K562 (cell line): ENCODE data around the gene ELF1. TPM values are rescaled to one million over a fixed set of nuclear protein-coding genes. Genes with fewer than 3 reads are reported as not detected.
A peak's percentile ranks its signal among the peaks of the same experiment; 100 is the strongest.

Experiments used
- ATAC-seq: fragments of 200-7000 bp; cut with Tn5 transposase; 3 replicates; pipeline ENCODE4 v1.9.1; 2020; ENCODE audit warnings: moderate library complexity
- BruUV-seq: library from RNA; stranded (reverse); fragments of 400-500 nt; replicated peaks from 2 replicates; lab custom pipeline; 2021; lab: Mats Ljungman, UMichigan
- CTCF ChIA-PET: fragments of 300-600 bp; formaldehyde crosslinking; extraction: SDS; loops from one replicate; lab custom pipeline; 2021; ENCODE audit warnings: low intra/inter-chr PET ratio; lab: Yijun Ruan, JAX
- POLR2A ChIA-PET: fragments of 300-600, 350-650 bp; sonication (Branson Sonifier 250); formaldehyde crosslinking; extraction: SDS; loops from one replicate; lab custom pipeline; 2021; ENCODE audit warnings: antibody characterized with exemption, inconsistent platforms; lab: Yijun Ruan, JAX
- DNase-seq, 4 experiments: peaks; one replicate each; pipeline versions ENCODE4 v3.0.0 to v3.0.0-alpha.2; 2011 to 2018; ENCODE audit warnings: low spot score in 3 of 4, mixed read lengths in 3 of 4; ENCODE audit errors: extremely low read depth in 1 of 4
- FAIRE-seq: peaks from 2 replicates; lab custom pipeline; 2011; peaks lifted over from hg19 to GRCh38; lab: Jason Lieb, UNC
- H2AFZ ChIP-seq: 2 replicates; pipeline ENCODE4 v1.6.0; 2011; ENCODE audit warnings: low read depth, low read length, control low read depth, inconsistent platforms
- H3K27ac ChIP-seq: fragments of 200-600 bp; 3 replicates; pipeline ENCODE4 v1.8.0; 2011; ENCODE audit warnings: low read depth, mild to moderate bottlenecking, control low read depth, inconsistent platforms, low read length, moderate library complexity, mixed read lengths; ENCODE audit errors: extremely low read depth
- H3K27me3 ChIP-seq, 2 experiments: fragments of 300-600 bp in 1 of 2; 2 replicates in 1 of 2; 3 replicates in 1 of 2; pipeline versions ENCODE4 v1.6.0 to v1.8.0; 2011; ENCODE audit warnings: inconsistent platforms in 2 of 2, low read length in 2 of 2, mild to moderate bottlenecking in 1 of 2, mixed read lengths in 1 of 2, moderate library complexity in 1 of 2; ENCODE audit not compliant: control insufficient read depth in 2 of 2, insufficient read depth in 2 of 2
- H3K36me3 ChIP-seq: fragments of 300-600 bp; 3 replicates; pipeline ENCODE4 v1.8.0; 2011; ENCODE audit warnings: mild to moderate bottlenecking, low read length, inconsistent platforms; ENCODE audit not compliant: control insufficient read depth, insufficient read depth
- H3K4me1 ChIP-seq, 2 experiments: fragments of 200-600 bp in 1 of 2; replicated peaks in 1 of 2; 2 replicates in 1 of 2; 3 replicates in 1 of 2; pipeline versions ENCODE4 v1.5.1 to v1.8.0; 2011; ENCODE audit warnings: inconsistent platforms in 2 of 2, low read length in 2 of 2, mild to moderate bottlenecking in 1 of 2, mixed read lengths in 1 of 2, moderate library complexity in 1 of 2; ENCODE audit not compliant: control insufficient read depth in 2 of 2, insufficient read depth in 2 of 2
- H3K4me2 ChIP-seq: 2 replicates; pipeline ENCODE4 v1.6.1; 2011; ENCODE audit warnings: low read length, control low read depth, inconsistent platforms, mixed read lengths; ENCODE audit not compliant: insufficient read depth
- H3K4me3 ChIP-seq: fragments of 200-600 bp; sonication (generic), shearing (Covaris generic); 2 replicates; pipeline ENCODE4 v1.5.1; 2016; ENCODE audit warnings: control low read depth, inconsistent platforms
- H3K79me2 ChIP-seq: fragments of 200-600 bp; 3 replicates; pipeline ENCODE4 v1.8.0; 2011; ENCODE audit warnings: low read length, inconsistent platforms; ENCODE audit not compliant: control insufficient read depth, insufficient read depth
- H3K9ac ChIP-seq, 2 experiments: 2 replicates each; pipeline versions ENCODE4 v1.6.0 to v1.6.1; 2011; ENCODE audit warnings: low read depth in 2 of 2, low read length in 2 of 2, control low read depth in 1 of 2, inconsistent platforms in 1 of 2, mild to moderate bottlenecking in 1 of 2, mixed read lengths in 1 of 2; ENCODE audit not compliant: insufficient read depth in 1 of 2
- H3K9me1 ChIP-seq: one replicate; pipeline ENCODE4 v1.6.0; 2011; ENCODE audit warnings: inconsistent platforms, mild to moderate bottlenecking, low read length, moderate library complexity; ENCODE audit not compliant: control insufficient read depth, insufficient read depth
- H3K9me3 ChIP-seq: replicated peaks from 2 replicates; pipeline ENCODE4 v1.5.1; 2011; ENCODE audit warnings: low read depth, low read length, inconsistent platforms; ENCODE audit not compliant: control insufficient read depth, insufficient read depth
- H4K20me1 ChIP-seq: replicated peaks from 2 replicates; pipeline ENCODE4 v1.6.1; 2011; ENCODE audit warnings: low read length, inconsistent platforms, mixed read lengths; ENCODE audit not compliant: control insufficient read depth, insufficient read depth
- ARHGAP35 ChIP-seq: fragments of 450-650 bp; IDR thresholded peaks from 2 replicates; pipeline ENCODE4 v1.6.1; 2018; ENCODE audit not compliant: partially characterized antibody
- PHTF2 ChIP-seq: fragments of 250-450 bp; sonication (Bioruptor Pico); IDR thresholded peaks from 2 replicates; pipeline ENCODE4 v1.5.0; 2021; ENCODE audit warnings: mild to moderate bottlenecking
- TAF7 ChIP-seq: fragments of 450-650 bp; IDR thresholded peaks from 2 replicates; pipeline ENCODE4 v1.6.1; 2016; ENCODE audit warnings: missing genetic modification characterization, missing compliant biosample characterization
- TSC22D4 ChIP-seq: fragments of 450-650 bp; IDR thresholded peaks from 2 replicates; pipeline ENCODE4 v1.6.1; 2016; ENCODE audit warnings: missing genetic modification characterization, missing biosample characterization, control low read depth
- WGBS: fragments of 100-300 bp; shearing (Covaris generic); methylation state at CpG from one replicate; pipeline ENCODE4 v1.1.6; 2016; ENCODE audit warnings: low coverage, mixed read lengths; ENCODE audit not compliant: insufficient coverage; ENCODE audit errors: missing lambda C conversion rate; 5-methylcytosine and 5-hydroxymethylcytosine counted together
- in situ Hi-C: fragments of 300-500 bp; cut with MboI; formaldehyde crosslinking; loops from 4 replicates; pipeline ENCODE4 v1.15.0; 2018; ENCODE audit warnings: inconsistent platforms, mixed read lengths
- intact Hi-C: fragments of 100-400 bp; cut with micrococcal nuclease; formaldehyde crosslinking; loops from 2 replicates; pipeline ENCODE4 v1.14.2; 2022
- polyA plus RNA-seq, 8 experiments: library from polyadenylated mRNA; depleted of rRNA in 4 of 8; stranded (reverse) in 5 of 8; unstranded in 3 of 8; fragments of >200 nt; fragmentation: Nextera tagmentation in 2 of 8; fragmentation: Illumina TruSeq in 1 of 8; extraction: Ambion mirVana in 2 of 8; extraction: Trizol in 1 of 8; gene quantifications; 2 replicates each; pipeline versions ENCODE4 v1.2.1 to v1.2.3, GENCODE V29; 2011 to 2014; ENCODE audit warnings: inconsistent platforms in 1 of 8, missing spikeins in 1 of 8
- total RNA-seq, 7 experiments: library from RNA; depleted of rRNA in 6 of 7; stranded (reverse); fragments of >200 nt in 6 of 7; fragmentation: Illumina TruSeq in 2 of 7; extraction: Trizol in 2 of 7; gene quantifications; 2 replicates each; pipeline versions ENCODE4 v1.2.1 to v1.2.3, GENCODE V29; 2011 to 2021; ENCODE audit warnings: low replicate concordance in 1 of 7
- TF ChIP-seq, protein P1 (sequence below): fragments of 450-650 bp; IDR thresholded peaks from 2 replicates; pipeline ENCODE4 v1.6.1; 2016; ENCODE audit warnings: antibody characterized with exemption

Gene ELF1
- total and polyA plus RNA-seq, 9 of the 15 experiments (the other 6 are each of a cell fraction or from before 2014, with no cell fraction given) = 24.7 to 54.4 (median 33.4) TPM

DNA sequence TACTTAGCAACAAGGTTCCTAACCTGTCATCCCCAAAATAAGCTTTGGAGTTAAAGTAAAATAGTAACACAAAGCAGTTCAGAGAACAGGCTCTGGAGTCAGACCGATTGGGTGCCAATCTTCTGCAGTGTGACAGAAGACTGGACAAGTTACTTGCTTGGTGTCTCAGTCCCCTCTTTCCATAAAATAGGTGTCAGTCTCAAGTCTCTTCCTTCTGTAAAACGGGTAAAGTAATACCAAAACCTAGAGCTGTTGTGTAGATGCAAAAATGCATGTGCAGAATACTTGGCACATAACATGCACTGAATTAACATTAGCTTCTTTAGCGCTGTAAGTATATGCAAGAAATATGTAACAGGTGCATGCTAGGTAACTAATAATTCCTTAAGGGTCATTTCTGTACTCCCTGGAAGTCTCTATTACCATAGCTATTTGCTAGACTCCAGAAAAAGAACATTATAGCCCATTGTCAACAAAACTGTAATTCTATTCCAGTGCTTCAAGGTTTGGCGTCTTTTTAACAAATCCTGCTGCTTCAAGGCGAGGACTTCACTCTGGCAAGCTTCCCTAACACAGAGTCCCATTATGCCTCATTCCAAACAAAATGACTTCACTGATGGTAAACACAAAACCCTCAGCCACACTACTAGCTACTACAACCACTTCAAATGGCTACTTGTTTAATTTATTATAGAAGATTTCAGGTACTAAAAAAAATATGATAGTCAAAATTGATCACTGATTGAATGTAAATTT lies 32.8 kb downstream of the ELF1 start:
- Histone ChIP-seq H3K9ac (no peak overlapping the region), H3K27ac (peak overlapping the region; percentile 26; the same call in 1 of the 3 replicates), H3K4me3 (no peak overlapping the region), H3K36me3 (no peaks in the 10 kb centered on the region), H3K27me3 (no peaks in the 10 kb centered on the region), H3K9me3 (no peaks in the 10 kb centered on the region), H4K20me1 (no peaks in the 10 kb centered on the region)
- DNase-seq (no peak), FAIRE-seq (no peak), ATAC-seq (peak; percentile 5; the same call in 1 of the 3 replicates)
- 46% methylated on average over 5 of the region's 5 CpGs for WGBS
- ChIA-PET CTCF (no interaction called here), POLR2A (no interaction called here)
- no TSS peak for BruUV-seq
- in situ Hi-C loops = no loop called here
- no peak for TF ChIP-seq ARHGAP35
- TF ChIP-seq PHTF2 (CRISPR knock-in tag) = no peak
- TF ChIP-seq TSC22D4 (tag) = no peak
- TF ChIP-seq TAF7 (tag) = no peak
- TF ChIP-seq, protein P1, sequence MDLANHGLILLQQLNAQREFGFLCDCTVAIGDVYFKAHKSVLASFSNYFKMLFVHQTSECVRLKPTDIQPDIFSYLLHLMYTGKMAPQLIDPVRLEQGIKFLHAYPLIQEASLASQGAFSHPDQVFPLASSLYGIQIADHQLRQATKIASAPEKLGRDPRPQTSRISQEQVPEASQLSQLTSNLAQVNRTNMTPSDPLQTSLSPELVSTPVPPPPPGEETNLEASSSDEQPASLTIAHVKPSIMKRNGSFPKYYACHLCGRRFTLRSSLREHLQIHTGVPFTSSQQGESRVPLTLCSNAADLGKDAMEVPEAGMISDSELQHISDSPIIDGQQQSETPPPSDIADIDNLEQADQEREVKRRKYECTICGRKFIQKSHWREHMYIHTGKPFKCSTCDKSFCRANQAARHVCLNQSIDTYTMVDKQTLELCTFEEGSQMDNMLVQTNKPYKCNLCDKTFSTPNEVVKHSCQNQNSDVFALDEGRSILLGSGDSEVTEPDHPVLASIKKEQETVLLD = no peak
- TF ChIP-seq, all 486 proteins: peak for 0
- Histone ChIP-seq H3K4me2 (no peak overlapping the region), H3K79me2 (peaks cover 98% of the 10 kb centered on the region), H2AFZ (no peak overlapping the region), H3K9me1 (no peaks in the 10 kb centered on the region), H3K4me1 (peaks cover 0 to 16% of the 10 kb centered on the region in 2 experiments; a peak in 1 of 5 replicates)
- intact Hi-C loops = no loop called here
